DMS153 (cell line): Measurements from ENCODE around the gene CTAGE15.
"Not testable (repeated sequence)": the region's sequence is repeated elsewhere in the genome, so short reads cannot be mapped to it uniquely, and the experiment has no call there.

Experiments
- DNase-seq: peaks from one replicate; lab custom pipeline; 2025; lab: John Stamatoyannopoulos, UW

Gene CTAGE15

DNA sequence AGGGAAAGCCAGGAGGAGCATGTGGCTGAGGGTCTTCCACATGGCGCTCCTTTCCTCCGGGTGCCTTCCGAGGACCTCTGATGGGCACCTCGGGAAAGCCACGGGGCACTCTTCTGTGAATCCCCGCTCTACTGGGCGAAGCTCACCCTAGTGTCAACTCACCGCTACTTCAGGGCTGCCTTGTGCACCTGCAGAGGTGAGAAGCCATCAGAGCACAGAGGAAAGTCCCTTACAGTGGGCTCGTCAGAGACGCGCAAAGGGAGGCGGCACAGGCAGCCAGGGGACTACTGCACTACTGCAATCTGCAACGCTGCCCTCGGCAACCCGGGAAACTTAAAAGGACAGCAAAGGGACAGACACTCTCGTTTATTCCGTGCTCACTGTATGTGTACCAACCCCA is 50.5 kb downstream of the CTAGE15 start:
- DNase-seq = not testable (repeated sequence)
